Cardiac muscle cell (in vitro differentiated cells and primary cell): Measurements from ENCODE around the gene RUFY4. TPM values are rescaled to one million over a fixed set of nuclear protein-coding genes. Genes with fewer than 3 reads are reported as not detected.

Experiments
- DNase-seq, 2 donors: peaks; one replicate each; pipeline versions ENCODE4 v3.0.0 to v3.0.0-alpha.2; 2010 to 2017; ENCODE audit warnings: low read depth in 1 of 2, low spot score in 1 of 2
- H3K27ac ChIP-seq: fragments of 200-600 bp; sonication (generic); 2 replicates; pipeline ENCODE4 v1.5.1; 2016
- H3K27me3 ChIP-seq: fragments of 200-600 bp; sonication (generic); 2 replicates; pipeline ENCODE4 v1.6.0; 2016; ENCODE audit warnings: control low read depth
- H3K36me3 ChIP-seq: fragments of 200-600 bp; sonication (generic); 2 replicates; pipeline ENCODE4 v1.5.1; 2016; ENCODE audit warnings: control low read depth
- H3K4me1 ChIP-seq: fragments of 200-600 bp; sonication (generic); 2 replicates; pipeline ENCODE4 v1.8.1; 2017; ENCODE audit warnings: low read depth, mild to moderate bottlenecking, mixed run types
- H3K4me3 ChIP-seq: fragments of 200-600 bp; sonication (generic); 2 replicates; pipeline ENCODE4 v1.5.1; 2016; ENCODE audit warnings: mild to moderate bottlenecking
- H3K9me3 ChIP-seq: fragments of 200-600 bp; sonication (generic); 2 replicates; pipeline ENCODE4 v1.5.1; 2017; ENCODE audit warnings: low read depth, mild to moderate bottlenecking, control low read depth
- polyA plus RNA-seq: library from polyadenylated mRNA; unstranded; fragments of >200 nt; fragmentation: Nextera tagmentation; extraction: Ambion mirVana; gene quantifications from 2 replicates; pipeline ENCODE4 v1.2.1, GENCODE V29; 2016
- total RNA-seq: library from RNA; depleted of rRNA; stranded (reverse); fragments of >200 nt; gene quantifications from 2 replicates; pipeline ENCODE4 v1.2.3, GENCODE V29; 2016
- TF ChIP-seq, protein P1 (sequence below): IDR thresholded peaks from 2 replicates; pipeline ENCODE4 v1.5.1; 2012; ENCODE audit warnings: low read depth, mild to moderate bottlenecking, low read length

The RUFY4 gene
- total and polyA plus RNA-seq, 2 experiments from 2014 or later: not detected

GRCh38 chr2:218128781-218129457, 59.9 kb downstream of the RUFY4 start:
- H3K36me3 ChIP-seq: no peaks in the 10 kb centered on the region
- no peaks in the 10 kb centered on the region for H3K9me3 ChIP-seq
- no peak overlapping the region for H3K4me3 ChIP-seq
- no peak overlapping the region for H3K27ac ChIP-seq
- no peaks in the 10 kb centered on the region for H3K27me3 ChIP-seq
- peaks cover 4% of the 10 kb centered on the region for H3K4me1 ChIP-seq
- TF ChIP-seq, protein P1, sequence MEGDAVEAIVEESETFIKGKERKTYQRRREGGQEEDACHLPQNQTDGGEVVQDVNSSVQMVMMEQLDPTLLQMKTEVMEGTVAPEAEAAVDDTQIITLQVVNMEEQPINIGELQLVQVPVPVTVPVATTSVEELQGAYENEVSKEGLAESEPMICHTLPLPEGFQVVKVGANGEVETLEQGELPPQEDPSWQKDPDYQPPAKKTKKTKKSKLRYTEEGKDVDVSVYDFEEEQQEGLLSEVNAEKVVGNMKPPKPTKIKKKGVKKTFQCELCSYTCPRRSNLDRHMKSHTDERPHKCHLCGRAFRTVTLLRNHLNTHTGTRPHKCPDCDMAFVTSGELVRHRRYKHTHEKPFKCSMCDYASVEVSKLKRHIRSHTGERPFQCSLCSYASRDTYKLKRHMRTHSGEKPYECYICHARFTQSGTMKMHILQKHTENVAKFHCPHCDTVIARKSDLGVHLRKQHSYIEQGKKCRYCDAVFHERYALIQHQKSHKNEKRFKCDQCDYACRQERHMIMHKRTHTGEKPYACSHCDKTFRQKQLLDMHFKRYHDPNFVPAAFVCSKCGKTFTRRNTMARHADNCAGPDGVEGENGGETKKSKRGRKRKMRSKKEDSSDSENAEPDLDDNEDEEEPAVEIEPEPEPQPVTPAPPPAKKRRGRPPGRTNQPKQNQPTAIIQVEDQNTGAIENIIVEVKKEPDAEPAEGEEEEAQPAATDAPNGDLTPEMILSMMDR: no peak
- DNase-seq: no peak

GRCh38 chr2:218129458-218130135, 60.5 kb downstream of the RUFY4 start:
- H3K27me3 ChIP-seq: no peaks in the 10 kb centered on the region
- no peaks in the 10 kb centered on the region for H3K36me3 ChIP-seq
- TF ChIP-seq, protein P1: no peak
- H3K4me3 ChIP-seq: no peak overlapping the region
- no peaks in the 10 kb centered on the region for H3K9me3 ChIP-seq
- H3K4me1 ChIP-seq: peaks cover 4% of the 10 kb centered on the region
- peak; percentile 23 to 24 for DNase-seq
- no peak overlapping the region for H3K27ac ChIP-seq

DNA sequence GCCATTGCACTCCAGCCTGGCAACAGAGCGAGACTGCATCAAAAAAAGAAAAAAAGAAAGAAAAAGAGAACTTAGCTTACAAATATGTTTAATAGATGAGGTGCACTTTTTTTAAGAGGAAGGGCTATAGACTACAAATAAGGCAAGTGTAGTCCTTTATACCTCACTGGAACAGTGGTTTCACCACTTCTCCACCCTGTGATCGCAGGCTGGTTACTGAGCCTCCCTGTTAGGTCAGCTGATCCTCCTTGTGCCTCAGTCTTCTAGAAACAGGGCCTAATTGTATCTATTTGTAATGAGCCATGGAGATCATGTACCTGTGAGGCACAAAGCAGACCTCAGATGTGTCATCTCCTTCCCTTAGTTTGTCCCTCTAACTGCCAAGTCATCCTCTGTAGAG, 61.3 kb downstream of the RUFY4 start:
- Histone ChIP-seq H3K4me1 (peaks cover 1% of the 10 kb centered on the region), H3K36me3 (no peaks in the 10 kb centered on the region), H3K27ac (no peak overlapping the region), H3K9me3 (no peaks in the 10 kb centered on the region), H3K4me3 (no peak overlapping the region), H3K27me3 (no peaks in the 10 kb centered on the region)
- TF ChIP-seq, protein P1: no peak
- no peak for DNase-seq

DNA sequence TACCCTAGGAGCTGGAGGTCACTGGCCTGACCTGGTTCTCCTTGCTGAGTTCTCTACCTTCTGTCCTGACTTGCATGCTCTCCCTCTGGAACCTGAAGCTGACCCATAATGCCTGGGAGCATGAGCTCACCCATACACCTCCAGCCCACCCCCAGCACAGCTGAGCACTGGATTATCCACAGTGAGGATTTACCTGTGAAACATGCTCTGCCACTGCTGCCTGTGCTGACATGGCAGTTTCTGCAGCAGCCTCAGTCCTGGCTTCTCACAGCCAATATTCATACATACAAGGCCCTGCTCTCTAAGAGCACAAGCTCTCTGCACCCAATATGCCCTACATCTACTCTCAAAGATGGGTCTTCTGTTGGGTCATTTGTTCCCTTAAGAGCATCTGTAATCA, 61.8 kb downstream of the RUFY4 start:
- Histone ChIP-seq H3K27me3 (no peaks in the 10 kb centered on the region), H3K9me3 (no peaks in the 10 kb centered on the region), H3K27ac (no peak overlapping the region), H3K36me3 (no peaks in the 10 kb centered on the region), H3K4me1 (no peaks in the 10 kb centered on the region), H3K4me3 (no peak overlapping the region)
- no peak for DNase-seq
- TF ChIP-seq, protein P1: no peak

DNA sequence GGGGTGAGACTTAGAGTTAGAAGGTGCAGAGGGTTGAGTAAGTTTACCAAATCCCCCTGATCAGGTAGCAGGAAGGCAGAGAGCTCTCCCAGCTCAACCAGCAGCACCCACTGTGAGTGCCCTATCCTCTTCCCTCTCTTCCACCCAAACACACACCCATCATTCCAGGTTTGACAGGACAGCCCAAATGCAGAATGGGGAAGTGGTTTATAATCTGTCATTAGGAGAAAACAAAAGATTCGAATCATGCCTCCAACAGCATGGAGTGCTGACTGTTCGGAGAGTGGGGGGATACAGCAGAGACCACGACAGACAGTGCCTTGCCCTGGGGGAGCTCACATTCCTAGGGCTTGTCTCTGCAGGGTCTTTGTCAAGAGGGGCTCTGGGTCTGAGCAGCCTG, 68.5 kb downstream of the RUFY4 start:
- no peaks in the 10 kb centered on the region for H3K9me3 ChIP-seq
- H3K4me1 ChIP-seq: no peaks in the 10 kb centered on the region
- DNase-seq: no peak
- H3K36me3 ChIP-seq: no peaks in the 10 kb centered on the region
- H3K27me3 ChIP-seq: no peaks in the 10 kb centered on the region
- TF ChIP-seq, protein P1: no peak
- H3K27ac ChIP-seq: no peak overlapping the region
- no peak overlapping the region for H3K4me3 ChIP-seq
